IMR-90 (cell line): Measurements from ENCODE around the gene CDK15. TPM values are rescaled to one million over a fixed set of nuclear protein-coding genes. Genes with fewer than 3 reads are reported as not detected.

ENCODE experiments used
- ATAC-seq: fragments of 200-7000 bp; cut with Tn5 transposase; 2 replicates; pipeline ENCODE4 v1.9.1; 2020; ENCODE audit warnings: low read depth, mild to moderate bottlenecking, moderate library complexity
- BruUV-seq: library from RNA; stranded (reverse); fragments of 400-500 nt; replicated peaks from 2 replicates; lab custom pipeline; 2021; lab: Mats Ljungman, UMichigan
- CTCF ChIA-PET: fragments of 300-600 bp; formaldehyde crosslinking; extraction: SDS; loops from one replicate; lab custom pipeline; 2021; ENCODE audit warnings: antibody characterized with exemption; lab: Yijun Ruan, JAX
- POLR2A ChIA-PET: fragments of 300-600 bp; sonication (Branson Sonifier 250); formaldehyde crosslinking; loops from one replicate; lab custom pipeline; 2022; ENCODE audit warnings: antibody characterized with exemption; ENCODE audit not compliant: unreplicated experiment; lab: Charles Lee
- DNase-seq: peaks from one replicate; pipeline ENCODE4 v3.0.0; 2013
- H2AFZ ChIP-seq: replicated peaks from 2 replicates; pipeline ENCODE3; 2013; ENCODE audit warnings: low read length, mild to moderate bottlenecking; ENCODE audit not compliant: poor library complexity
- H2AK5ac ChIP-seq: 2 replicates; pipeline ENCODE4 v1.6.1; 2013; ENCODE audit warnings: low read depth, low read length, inconsistent platforms
- H2AK9ac ChIP-seq: replicated peaks from 2 replicates; pipeline ENCODE3; 2013; ENCODE audit warnings: mild to moderate bottlenecking, low read depth, low read length, moderate library complexity; ENCODE audit not compliant: poor library complexity
- H2BK120ac ChIP-seq: 2 replicates; pipeline ENCODE4 v1.6.1; 2013; ENCODE audit warnings: low read depth, low read length, inconsistent platforms
- H2BK15ac ChIP-seq: 3 replicates; pipeline ENCODE4 v1.6.1; 2013; ENCODE audit warnings: low read depth, low read length, inconsistent platforms
- H2BK20ac ChIP-seq: 2 replicates; pipeline ENCODE4 v1.6.1; 2013; ENCODE audit warnings: low read depth, mild to moderate bottlenecking, inconsistent platforms, low read length, moderate library complexity
- H2BK5ac ChIP-seq: 2 replicates; pipeline ENCODE4 v1.6.1; 2013; ENCODE audit warnings: mild to moderate bottlenecking, low read depth, low read length, inconsistent platforms; ENCODE audit not compliant: poor library complexity, severe bottlenecking
- H3K14ac ChIP-seq: replicated peaks from 2 replicates; pipeline ENCODE4 v1.6.1; 2013; ENCODE audit warnings: low read depth, low read length, inconsistent platforms
- H3K18ac ChIP-seq: 2 replicates; pipeline ENCODE4 v1.6.1; 2013; ENCODE audit warnings: low read depth, low read length, control low read depth
- H3K23ac ChIP-seq: 2 replicates; pipeline ENCODE4 v1.6.1; 2013; ENCODE audit warnings: low read depth, low read length, inconsistent platforms
- H3K27ac ChIP-seq: 2 replicates; pipeline ENCODE4 v1.5.1; 2013; ENCODE audit warnings: mild to moderate bottlenecking, control low read depth, low read length; ENCODE audit not compliant: insufficient read depth
- H3K27me3 ChIP-seq: 2 replicates; pipeline ENCODE4 v1.6.1; 2013; ENCODE audit warnings: low read length; ENCODE audit not compliant: control insufficient read depth, insufficient read depth
- H3K36me3 ChIP-seq: 2 replicates; pipeline ENCODE4 v1.6.1; 2013; ENCODE audit warnings: low read length, mixed read lengths; ENCODE audit not compliant: control insufficient read depth, insufficient read depth
- H3K4ac ChIP-seq: 2 replicates; pipeline ENCODE4 v1.6.1; 2013; ENCODE audit warnings: low read depth, low read length, inconsistent platforms
- H3K4me1 ChIP-seq: 2 replicates; pipeline ENCODE4 v1.6.1; 2013; ENCODE audit warnings: low read length, mixed read lengths; ENCODE audit not compliant: control insufficient read depth, insufficient read depth
- H3K4me2 ChIP-seq: 2 replicates; pipeline ENCODE4 v1.6.1; 2013; ENCODE audit warnings: low read depth, mild to moderate bottlenecking, control low read depth, low read length, moderate library complexity
- H3K4me3 ChIP-seq: 2 replicates; pipeline ENCODE4 v1.5.1; 2013; ENCODE audit warnings: low read depth, mild to moderate bottlenecking, control low read depth, low read length, moderate library complexity; ENCODE audit not compliant: insufficient read depth
- H3K56ac ChIP-seq: 2 replicates; pipeline ENCODE4 v1.6.1; 2013; ENCODE audit warnings: low read length, inconsistent platforms; ENCODE audit not compliant: insufficient read depth; ENCODE audit errors: extremely low read depth
- H3K79me1 ChIP-seq, 2 experiments: 2 replicates each; pipeline ENCODE4 v1.6.1; 2013; ENCODE audit warnings: low read length in 2 of 2, inconsistent platforms in 1 of 2, low read depth in 1 of 2
- H3K9ac ChIP-seq: 2 replicates; pipeline ENCODE4 v1.6.1; 2013; ENCODE audit warnings: low read depth, low read length, control low read depth
- H3K9me1 ChIP-seq: 2 replicates; pipeline ENCODE4 v1.6.1; 2013; ENCODE audit warnings: low read length, inconsistent platforms; ENCODE audit not compliant: insufficient read depth
- H3K9me3 ChIP-seq: 2 replicates; pipeline ENCODE4 v1.6.1; 2013; ENCODE audit warnings: low read length; ENCODE audit not compliant: control insufficient read depth, insufficient read depth
- H4K20me1 ChIP-seq: 2 replicates; pipeline ENCODE4 v1.6.1; 2013; ENCODE audit warnings: low read length, inconsistent platforms; ENCODE audit not compliant: insufficient read depth
- H4K5ac ChIP-seq: 2 replicates; pipeline ENCODE4 v1.6.1; 2013; ENCODE audit warnings: mild to moderate bottlenecking, low read depth, low read length, control low read depth
- H4K8ac ChIP-seq, 2 experiments: 2 replicates each; pipeline ENCODE4 v1.6.1; 2013; ENCODE audit warnings: low read depth in 2 of 2, low read length in 2 of 2, control low read depth in 1 of 2, inconsistent platforms in 1 of 2
- H4K91ac ChIP-seq: 2 replicates; pipeline ENCODE4 v1.6.1; 2013; ENCODE audit warnings: low read depth, low read length, inconsistent platforms; ENCODE audit not compliant: insufficient read depth
- BHLHE40 ChIP-seq: fragments of 150-350 bp; IDR thresholded peaks from 2 replicates; pipeline ENCODE4 v1.6.1; 2016; ENCODE audit warnings: mild to moderate bottlenecking, low read depth, low read length
- FOS ChIP-seq: fragments of 150-350 bp; IDR thresholded peaks from 2 replicates; pipeline ENCODE4 v1.6.1; 2016; ENCODE audit warnings: low read depth, low read length
- MAZ ChIP-seq: IDR thresholded peaks from 2 replicates; pipeline ENCODE4 v1.6.1; 2012; ENCODE audit warnings: low read depth, mild to moderate bottlenecking, low read length, improper control_type of control experiment, moderate library complexity, borderline replicate concordance
- MXI1 ChIP-seq: IDR thresholded peaks from 2 replicates; pipeline ENCODE4 v1.6.1; 2012; ENCODE audit warnings: low read depth, mild to moderate bottlenecking, low read length, moderate library complexity, borderline replicate concordance
- NFE2L2 ChIP-seq: fragments of 150-350 bp; IDR thresholded peaks from 2 replicates; pipeline ENCODE4 v1.6.1; 2016; ENCODE audit warnings: low read depth, mild to moderate bottlenecking, low read length
- POLR2A ChIP-seq: IDR thresholded peaks from 2 replicates; pipeline ENCODE4 v1.6.1; 2012; ENCODE audit warnings: mild to moderate bottlenecking, low read depth, low read length
- RAD21 ChIP-seq: IDR thresholded peaks from 2 replicates; pipeline ENCODE4 v1.6.1; 2012; ENCODE audit warnings: low read length, improper control_type of control experiment
- RCOR1 ChIP-seq: IDR thresholded peaks from 2 replicates; pipeline ENCODE4 v1.6.1; 2012; ENCODE audit warnings: mild to moderate bottlenecking, low read length, improper control_type of control experiment; ENCODE audit not compliant: insufficient replicate concordance
- RFX5 ChIP-seq: IDR thresholded peaks from 2 replicates; pipeline ENCODE4 v1.8.0; 2012; ENCODE audit warnings: low read depth, mild to moderate bottlenecking, low read length, moderate library complexity
- SMC3 ChIP-seq: fragments of 150-350 bp; IDR thresholded peaks from 2 replicates; pipeline ENCODE4 v1.6.1; 2016; ENCODE audit warnings: low read depth, mild to moderate bottlenecking, antibody characterized with exemption, low read length, moderate library complexity
- WGBS, 2 experiments: methylation state at CpG; one replicate each; pipeline versions ENCODE4 v1.1.5 to v1.1.7; 2013; ENCODE audit warnings: missing lambda C conversion rate in 2 of 2; ENCODE audit not compliant: insufficient read length in 1 of 2; ENCODE audit errors: extremely low coverage in 2 of 2; 5-methylcytosine and 5-hydroxymethylcytosine counted together
- dilution Hi-C: fragments of 300-500 bp; cut with HindIII; formaldehyde crosslinking; loops from one replicate; pipeline ENCODE4 v1.14.3; 2018; ENCODE audit warnings: low sequenced_read_pairs; ENCODE audit not compliant: unreplicated experiment
- in situ Hi-C: fragments of 300-500 bp; cut with MboI; formaldehyde crosslinking; loops from 3 replicates; pipeline ENCODE4 v1.14.3; 2019; ENCODE audit warnings: low sequenced_read_pairs, inconsistent platforms, mixed read lengths
- intact Hi-C: fragments of 100-400 bp; cut with micrococcal nuclease; formaldehyde crosslinking; loops from 2 replicates; pipeline ENCODE4 v1.10.0; 2022
- polyA plus RNA-seq, 3 experiments: library from polyadenylated mRNA; depleted of rRNA; stranded (reverse); fragments of >200 nt; gene quantifications; 2 replicates each; pipeline ENCODE4 v1.2.3, GENCODE V29; 2012; ENCODE audit warnings: low replicate concordance in 1 of 3
- total RNA-seq: library from RNA; depleted of rRNA; stranded (reverse); fragments of >200 nt; gene quantifications from 2 replicates; pipeline ENCODE4 v1.2.3, GENCODE V29; 2012
- TF ChIP-seq, protein P1 (sequence below): fragments of 150-350 bp; IDR thresholded peaks from 2 replicates; pipeline ENCODE4 v1.6.1; 2016; ENCODE audit warnings: low read depth, mild to moderate bottlenecking, low read length, moderate library complexity, borderline replicate concordance
- TF ChIP-seq, protein P2 (sequence below): conservative IDR thresholded peaks from 2 replicates; pipeline ENCODE4 v1.5.1; 2012; ENCODE audit warnings: mild to moderate bottlenecking, low read depth, low read length, improper control_type of control experiment

CDK15 gene
- total and polyA plus RNA-seq, 2 of the 4 experiments (the other 2 are of a cell fraction): 16.1 to 33.0 TPM

DNA sequence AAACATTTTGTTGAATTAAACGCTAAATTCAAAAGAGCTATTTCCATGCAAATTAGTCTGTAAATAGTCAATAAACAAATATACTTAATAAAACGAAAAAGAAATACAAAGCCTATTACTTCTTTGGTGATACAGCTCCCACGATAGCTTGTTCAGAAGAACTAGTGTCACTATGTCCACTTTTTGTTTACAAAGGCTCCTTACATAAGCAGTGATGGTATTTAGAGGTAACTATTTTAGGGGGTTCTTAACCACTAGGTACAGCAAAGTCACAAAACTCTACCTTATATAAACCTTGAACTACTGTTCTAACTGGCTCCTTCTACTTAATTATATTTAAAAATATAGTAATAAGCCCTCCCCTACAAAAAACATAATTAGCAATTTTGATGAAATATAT, 47.5 kb upstream of the CDK15 start:
- no peak overlapping the region for H4K91ac ChIP-seq
- no peak overlapping the region for H3K23ac ChIP-seq
- H2AFZ ChIP-seq: no peak overlapping the region
- ChIA-PET CTCF (no interaction called here), POLR2A (no interaction called here)
- TF ChIP-seq, protein P1, sequence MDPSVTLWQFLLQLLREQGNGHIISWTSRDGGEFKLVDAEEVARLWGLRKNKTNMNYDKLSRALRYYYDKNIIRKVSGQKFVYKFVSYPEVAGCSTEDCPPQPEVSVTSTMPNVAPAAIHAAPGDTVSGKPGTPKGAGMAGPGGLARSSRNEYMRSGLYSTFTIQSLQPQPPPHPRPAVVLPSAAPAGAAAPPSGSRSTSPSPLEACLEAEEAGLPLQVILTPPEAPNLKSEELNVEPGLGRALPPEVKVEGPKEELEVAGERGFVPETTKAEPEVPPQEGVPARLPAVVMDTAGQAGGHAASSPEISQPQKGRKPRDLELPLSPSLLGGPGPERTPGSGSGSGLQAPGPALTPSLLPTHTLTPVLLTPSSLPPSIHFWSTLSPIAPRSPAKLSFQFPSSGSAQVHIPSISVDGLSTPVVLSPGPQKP: no peak
- TF ChIP-seq RCOR1 (no peak), NFE2L2 (no peak), RFX5 (no peak), SMC3 (no peak), MXI1 (no peak), FOS (no peak), MAZ (no peak), RAD21 (no peak), BHLHE40 (no peak), POLR2A (no peak)
- TF ChIP-seq, protein P2, sequence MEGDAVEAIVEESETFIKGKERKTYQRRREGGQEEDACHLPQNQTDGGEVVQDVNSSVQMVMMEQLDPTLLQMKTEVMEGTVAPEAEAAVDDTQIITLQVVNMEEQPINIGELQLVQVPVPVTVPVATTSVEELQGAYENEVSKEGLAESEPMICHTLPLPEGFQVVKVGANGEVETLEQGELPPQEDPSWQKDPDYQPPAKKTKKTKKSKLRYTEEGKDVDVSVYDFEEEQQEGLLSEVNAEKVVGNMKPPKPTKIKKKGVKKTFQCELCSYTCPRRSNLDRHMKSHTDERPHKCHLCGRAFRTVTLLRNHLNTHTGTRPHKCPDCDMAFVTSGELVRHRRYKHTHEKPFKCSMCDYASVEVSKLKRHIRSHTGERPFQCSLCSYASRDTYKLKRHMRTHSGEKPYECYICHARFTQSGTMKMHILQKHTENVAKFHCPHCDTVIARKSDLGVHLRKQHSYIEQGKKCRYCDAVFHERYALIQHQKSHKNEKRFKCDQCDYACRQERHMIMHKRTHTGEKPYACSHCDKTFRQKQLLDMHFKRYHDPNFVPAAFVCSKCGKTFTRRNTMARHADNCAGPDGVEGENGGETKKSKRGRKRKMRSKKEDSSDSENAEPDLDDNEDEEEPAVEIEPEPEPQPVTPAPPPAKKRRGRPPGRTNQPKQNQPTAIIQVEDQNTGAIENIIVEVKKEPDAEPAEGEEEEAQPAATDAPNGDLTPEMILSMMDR: no peak
- no peak overlapping the region for H2AK5ac ChIP-seq
- ATAC-seq (no peak), DNase-seq (no peak)
- intact Hi-C loops: no loop called here
- no peak overlapping the region for H2BK15ac ChIP-seq
- H3K27me3 ChIP-seq: no peaks in the 10 kb centered on the region
- no peak overlapping the region for H2AK9ac ChIP-seq
- no peak overlapping the region for H2BK20ac ChIP-seq
- H4K8ac ChIP-seq: no peak overlapping the region
- BruUV-seq: no TSS peak
- no peak overlapping the region for H3K27ac ChIP-seq
- peaks cover 26% of the 10 kb centered on the region for H3K36me3 ChIP-seq
- H3K56ac ChIP-seq: no peak overlapping the region
- H3K18ac ChIP-seq: no peak overlapping the region
- H4K5ac ChIP-seq: no peak overlapping the region
- H3K4me1 ChIP-seq: peaks cover 6% of the 10 kb centered on the region; the same call in 1 of the 2 replicates
- H3K4ac ChIP-seq: no peak overlapping the region
- H3K4me3 ChIP-seq: no peak overlapping the region
- dilution Hi-C loops: no loop called here
- no peak overlapping the region for H3K9ac ChIP-seq
- in situ Hi-C loops: no loop called here
- H4K20me1 ChIP-seq: no peaks in the 10 kb centered on the region
- WGBS, 2 experiments: no CpG with 5 or more reads among the region's 3 CpGs
- no peak overlapping the region for H2BK5ac ChIP-seq
- no peak overlapping the region for H2BK120ac ChIP-seq
- peaks cover 14 to 26% of the 10 kb centered on the region in 2 experiments; a peak in 3 of 4 replicates for H3K79me1 ChIP-seq
- peaks cover 19% of the 10 kb centered on the region for H3K9me1 ChIP-seq
- no peak overlapping the region for H3K14ac ChIP-seq
- H3K4me2 ChIP-seq: no peak overlapping the region
- no peaks in the 10 kb centered on the region for H3K9me3 ChIP-seq
